Measurements from ENCODE around the gene SLC25A11. TPM values are rescaled to one million over a fixed set of nuclear protein-coding genes. Genes with fewer than 3 reads are reported as not detected.

SLC25A11 gene
- total RNA-seq, 1 donor from 2014 or later = 56.2 TPM

- no peak for TF ChIP-seq CTCF (IDR thresholded peaks at IDR 0.05)
- Histone ChIP-seq H3K4me3 (no peak overlapping the region), H3K36me3 (peaks cover 38 to 66% of the 10 kb centered on the region in 2 donors), H3K27ac (peak overlapping the region in 1 of 2 donors; percentile 47), H3K9me3 (no peaks in the 10 kb centered on the region), H3K4me1 (peaks cover 9 to 16% of the 10 kb centered on the region in 2 donors), H3K27me3 (no peaks in the 10 kb centered on the region)
- intact Hi-C loops (cut with DNase I) = no loop called here
- DNase-seq (ENCODE audit: low spot score in 2 of 2) = no peak
Measured at GRCh38 chr17:4972752-4973151, 32.9 kb upstream of the SLC25A11 start.

GRCh38 chr17:4972322-4972721, 32.5 kb upstream of the SLC25A11 start:
- H3K36me3 ChIP-seq = peaks cover 34 to 62% of the 10 kb centered on the region in 2 donors
- no peak for DNase-seq (ENCODE audit: low spot score in 2 of 2)
- H3K4me1 ChIP-seq = peaks cover 9 to 16% of the 10 kb centered on the region in 2 donors
- no peak for TF ChIP-seq CTCF (IDR thresholded peaks at IDR 0.05)
- no peaks in the 10 kb centered on the region for H3K27me3 ChIP-seq
- H3K9me3 ChIP-seq = no peaks in the 10 kb centered on the region
- intact Hi-C loops (cut with DNase I) = no loop called here
- H3K4me3 ChIP-seq = no peak overlapping the region
- peak overlapping the region in 1 of 2 donors; percentile 16 for H3K27ac ChIP-seq

- no peak for TF ChIP-seq CTCF (IDR thresholded peaks at IDR 0.05)
Measured at GRCh38 chr17:4971826-4972225, 32.0 kb upstream of the SLC25A11 start.

GRCh38 chr17:4970273-4970672, 30.4 kb upstream of the SLC25A11 start:
- H3K27me3 ChIP-seq = no peaks in the 10 kb centered on the region
- TF ChIP-seq CTCF (IDR thresholded peaks at IDR 0.05) = no peak
- intact Hi-C loops (cut with DNase I) = no loop called here
- peaks cover 9 to 25% of the 10 kb centered on the region in 2 donors for H3K4me1 ChIP-seq
- H3K27ac ChIP-seq = peak overlapping the region; percentile 58 to 94
- no peak for DNase-seq (ENCODE audit: low spot score in 2 of 2)
- no peaks in the 10 kb centered on the region for H3K9me3 ChIP-seq
- peaks cover 22 to 43% of the 10 kb centered on the region in 2 donors for H3K36me3 ChIP-seq
- no peak overlapping the region for H3K4me3 ChIP-seq

More at GRCh38 chr17:4971826-4972225, 32.0 kb upstream of the SLC25A11 start:
- Histone ChIP-seq H3K9me3 (no peaks in the 10 kb centered on the region), H3K36me3 (peaks cover 29 to 57% of the 10 kb centered on the region in 2 donors), H3K4me1 (peaks cover 9 to 16% of the 10 kb centered on the region in 2 donors), H3K4me3 (no peak overlapping the region), H3K27me3 (no peaks in the 10 kb centered on the region), H3K27ac (peak overlapping the region in 1 of 2 donors; percentile 16)
- intact Hi-C loops (cut with DNase I) = no loop called here
- no peak for DNase-seq (ENCODE audit: low spot score in 2 of 2)

GRCh38 chr17:4969551-4970173, 29.8 kb upstream of the SLC25A11 start:
- Histone ChIP-seq H3K27ac (peak overlapping the region; percentile 58 to 94), H3K27me3 (no peaks in the 10 kb centered on the region), H3K9me3 (no peaks in the 10 kb centered on the region), H3K4me1 (peaks cover 9 to 25% of the 10 kb centered on the region in 2 donors), H3K36me3 (peaks cover 22 to 42% of the 10 kb centered on the region in 2 donors), H3K4me3 (no peak overlapping the region)
- no peak for DNase-seq (ENCODE audit: low spot score in 2 of 2)
- intact Hi-C loops (cut with DNase I) = loop anchor here (5.0 kb wide), 1 partner anchor 827 kb away; the partner anchor contains the start of genes CYB5D2 and ZZEF1
- no peak for TF ChIP-seq CTCF (IDR thresholded peaks at IDR 0.05)

All from ascending aorta (tissue), 2 donors.